Mononuclear cell (primary cell): ENCODE measurements around the gene AKAP6. TPM values are rescaled to one million over a fixed set of nuclear protein-coding genes. Genes with fewer than 3 reads are reported as not detected.

ENCODE experiments used
- H3K27me3 ChIP-seq: 2 replicates; pipeline ENCODE4 v1.6.0; 2011; ENCODE audit warnings: low read length, control low read depth; ENCODE audit not compliant: insufficient read depth
- H3K4me1 ChIP-seq: 2 replicates; pipeline ENCODE4 v1.5.1; 2011; ENCODE audit warnings: mild to moderate bottlenecking, low read length, control low read depth; ENCODE audit not compliant: insufficient read depth
- H3K4me3 ChIP-seq: 2 replicates; pipeline ENCODE4 v1.5.1; 2011; ENCODE audit warnings: mild to moderate bottlenecking, low read length, moderate library complexity
- H3K9me3 ChIP-seq: 2 replicates; pipeline ENCODE4 v1.5.1; 2011; ENCODE audit warnings: low read depth, mild to moderate bottlenecking, control low read depth, low read length
- total RNA-seq: library from RNA; depleted of rRNA; stranded (reverse); fragments of >200 nt; gene quantifications from one replicate; pipeline ENCODE4 v1.2.3, GENCODE V29; 2012

Gene AKAP6
- total RNA-seq, 1 donor: 5.6 TPM

GRCh38 chr14:32318087-32318795, 10.9 kb upstream of the AKAP6 start:
- Histone ChIP-seq H3K4me1 (no peaks in the 10 kb centered on the region), H3K9me3 (no peaks in the 10 kb centered on the region), H3K27me3 (no peaks in the 10 kb centered on the region), H3K4me3 (no peak overlapping the region)

- Histone ChIP-seq H3K4me1 (no peaks in the 10 kb centered on the region), H3K4me3 (no peak overlapping the region), H3K9me3 (no peaks in the 10 kb centered on the region), H3K27me3 (no peaks in the 10 kb centered on the region)
These were observed 9.6 kb upstream of the AKAP6 start for GRCh38 chr14:32319368-32320049.

GRCh38 chr14:32324601-32325000, 4.5 kb upstream of the AKAP6 start:
- Histone ChIP-seq H3K9me3 (no peaks in the 10 kb centered on the region), H3K4me3 (no peak overlapping the region), H3K4me1 (no peaks in the 10 kb centered on the region), H3K27me3 (no peaks in the 10 kb centered on the region)

- Histone ChIP-seq H3K27me3 (no peaks in the 10 kb centered on the region), H3K4me3 (no peak overlapping the region), H3K4me1 (no peaks in the 10 kb centered on the region), H3K9me3 (no peaks in the 10 kb centered on the region)
These were observed 1.7 kb upstream of the AKAP6 start for GRCh38 chr14:32327255-32327961.

GRCh38 chr14:32329690-32330285, 690 bp downstream of the AKAP6 start:
- Histone ChIP-seq H3K27me3 (no peaks in the 10 kb centered on the region), H3K4me3 (no peak overlapping the region), H3K4me1 (no peaks in the 10 kb centered on the region), H3K9me3 (no peaks in the 10 kb centered on the region)

- H3K27me3 ChIP-seq: no peaks in the 10 kb centered on the region
- no peaks in the 10 kb centered on the region for H3K9me3 ChIP-seq
- H3K4me3 ChIP-seq: no peak overlapping the region
- H3K4me1 ChIP-seq: no peaks in the 10 kb centered on the region
These were observed 1.4 kb downstream of the AKAP6 start for GRCh38 chr14:32330351-32331111.

- Histone ChIP-seq H3K9me3 (no peaks in the 10 kb centered on the region), H3K4me1 (no peaks in the 10 kb centered on the region), H3K4me3 (no peak overlapping the region), H3K27me3 (no peaks in the 10 kb centered on the region)
These were observed 2.1 kb downstream of the AKAP6 start for GRCh38 chr14:32331206-32331605.

GRCh38 chr14:32332415-32333316, 3.6 kb downstream of the AKAP6 start:
- Histone ChIP-seq H3K27me3 (no peaks in the 10 kb centered on the region), H3K4me3 (no peak overlapping the region), H3K4me1 (no peaks in the 10 kb centered on the region), H3K9me3 (no peaks in the 10 kb centered on the region)

- no peaks in the 10 kb centered on the region for H3K4me1 ChIP-seq
- H3K27me3 ChIP-seq: no peaks in the 10 kb centered on the region
- no peak overlapping the region for H3K4me3 ChIP-seq
- no peaks in the 10 kb centered on the region for H3K9me3 ChIP-seq
These were observed 7.6 kb downstream of the AKAP6 start for GRCh38 chr14:32336702-32337101.

- no peaks in the 10 kb centered on the region for H3K4me1 ChIP-seq
- H3K27me3 ChIP-seq: no peaks in the 10 kb centered on the region
- H3K4me3 ChIP-seq: no peak overlapping the region
- H3K9me3 ChIP-seq: no peaks in the 10 kb centered on the region
These were observed 8.7 kb downstream of the AKAP6 start for GRCh38 chr14:32337759-32338158.

GRCh38 chr14:32339188-32339587, 10.1 kb downstream of the AKAP6 start:
- Histone ChIP-seq H3K9me3 (no peaks in the 10 kb centered on the region), H3K27me3 (no peaks in the 10 kb centered on the region), H3K4me3 (no peak overlapping the region), H3K4me1 (no peaks in the 10 kb centered on the region)

GRCh38 chr14:32341947-32342846, 13.1 kb downstream of the AKAP6 start:
- no peaks in the 10 kb centered on the region for H3K9me3 ChIP-seq
- no peaks in the 10 kb centered on the region for H3K27me3 ChIP-seq
- H3K4me3 ChIP-seq: no peak overlapping the region
- no peaks in the 10 kb centered on the region for H3K4me1 ChIP-seq

GRCh38 chr14:32342847-32343194, 13.7 kb downstream of the AKAP6 start:
- Histone ChIP-seq H3K4me1 (no peaks in the 10 kb centered on the region), H3K9me3 (no peaks in the 10 kb centered on the region), H3K27me3 (no peaks in the 10 kb centered on the region), H3K4me3 (no peak overlapping the region)
